IPS-11a (cell line): Measurements from ENCODE around the gene AIMP2.
"Not testable (repeated sequence)": the region's sequence is repeated elsewhere in the genome, so short reads cannot be mapped to it uniquely, and the experiment has no call there.

Source experiments
- H3K4me3 ChIP-seq: one replicate; pipeline ENCODE4 v1.5.1; 2013; ENCODE audit warnings: low read depth, low read length, control low read depth

Gene AIMP2

DNA sequence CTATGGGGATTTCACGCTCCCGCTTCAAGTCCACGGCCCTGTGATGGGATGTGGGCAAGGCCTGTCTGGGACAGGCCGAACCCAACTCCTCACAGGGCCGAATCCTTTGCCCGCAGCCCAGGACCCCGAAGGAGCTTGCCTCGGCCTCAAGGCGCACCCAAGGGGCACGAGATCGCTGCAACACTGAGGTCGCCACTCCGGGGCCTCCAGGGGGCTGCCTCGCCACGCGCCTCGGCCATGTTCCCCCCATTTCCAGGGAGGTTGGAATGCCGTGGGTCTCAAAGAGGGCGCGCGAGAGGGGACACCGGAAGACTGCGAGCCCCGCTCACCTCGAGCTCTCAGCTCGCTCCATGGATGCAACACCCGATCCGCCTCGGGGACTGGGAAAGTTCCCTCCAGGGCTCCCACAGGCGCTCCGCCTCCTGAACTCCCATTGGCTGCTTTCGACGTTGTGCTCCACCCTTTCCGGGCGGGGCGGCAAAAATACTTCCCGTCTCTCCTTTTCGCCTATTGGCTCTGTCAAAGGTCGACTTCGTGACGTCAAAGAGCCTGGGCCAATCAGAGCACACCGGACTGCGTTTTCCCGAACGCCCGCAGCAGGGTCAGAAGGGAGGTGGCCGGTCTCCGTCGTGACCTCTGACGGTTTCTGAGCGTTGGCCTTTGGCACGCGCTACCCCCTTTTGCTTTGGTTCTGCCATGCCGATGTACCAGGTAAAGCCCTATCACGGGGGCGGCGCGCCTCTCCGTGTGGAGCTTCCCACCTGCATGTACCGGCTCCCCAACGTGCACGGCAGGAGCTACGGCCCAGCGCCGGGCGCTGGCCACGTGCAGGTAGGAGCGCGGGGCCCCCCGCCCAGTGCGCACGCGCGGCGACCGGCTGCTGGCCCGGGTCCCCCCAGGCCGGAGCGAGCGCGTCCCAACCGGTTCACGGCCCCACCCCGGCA lies at the start of gene AIMP2, which contains the start of gene PMS2:
TSS of gene AIMP2 (plus strand) at position 605 of the 944 bp plus-strand sequence. CDS start at position 697, 92 bp downstream.
TSS of gene PMS2 (minus strand) at position 382 of the 944 bp plus-strand sequence. CDS start at position 352, 30 bp downstream.
- peak within 1 kb of the TSS; percentile 86 for H3K4me3 ChIP-seq

DNA sequence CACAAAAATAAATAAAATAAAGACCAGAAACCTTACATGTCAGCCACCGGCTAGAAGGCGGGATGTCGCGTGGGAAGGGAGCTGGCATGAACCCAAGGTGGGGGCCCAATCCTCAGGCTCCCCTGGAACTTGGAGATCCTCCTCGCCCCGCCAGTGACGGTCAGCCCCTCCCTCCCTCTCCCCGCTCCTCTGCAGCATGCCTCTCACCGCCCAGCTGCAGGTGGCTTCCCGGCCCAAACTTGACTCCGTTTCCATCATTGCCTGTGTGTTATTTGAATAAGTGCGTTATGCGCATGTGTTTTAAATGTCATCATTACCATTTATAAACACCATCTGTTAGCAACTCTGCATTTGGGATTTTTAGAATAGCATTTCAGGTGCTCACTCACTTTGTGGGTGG lies 45.9 kb upstream of the AIMP2 start:
- not testable (repeated sequence) for H3K4me3 ChIP-seq

DNA sequence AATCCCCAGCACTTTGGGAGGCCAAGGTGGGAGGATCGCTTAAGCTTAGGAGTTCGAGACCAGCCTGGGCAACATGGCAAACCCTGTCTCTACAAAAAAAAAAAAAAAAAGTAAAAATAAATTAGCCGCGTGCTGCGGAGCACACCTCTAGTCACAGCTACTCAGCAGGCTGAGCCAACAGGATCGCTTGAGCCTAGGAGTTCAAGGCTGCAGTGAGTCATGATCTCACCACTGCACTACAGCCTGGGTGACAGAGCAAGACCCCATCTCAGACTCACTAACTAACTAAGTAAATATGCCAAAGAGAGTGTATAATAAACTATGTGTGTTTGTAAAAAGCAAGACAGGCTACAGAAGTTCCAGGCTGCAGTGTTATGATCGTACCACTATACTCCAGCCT lies 45.3 kb upstream of the AIMP2 start:
- H3K4me3 ChIP-seq = not testable (repeated sequence)

DNA sequence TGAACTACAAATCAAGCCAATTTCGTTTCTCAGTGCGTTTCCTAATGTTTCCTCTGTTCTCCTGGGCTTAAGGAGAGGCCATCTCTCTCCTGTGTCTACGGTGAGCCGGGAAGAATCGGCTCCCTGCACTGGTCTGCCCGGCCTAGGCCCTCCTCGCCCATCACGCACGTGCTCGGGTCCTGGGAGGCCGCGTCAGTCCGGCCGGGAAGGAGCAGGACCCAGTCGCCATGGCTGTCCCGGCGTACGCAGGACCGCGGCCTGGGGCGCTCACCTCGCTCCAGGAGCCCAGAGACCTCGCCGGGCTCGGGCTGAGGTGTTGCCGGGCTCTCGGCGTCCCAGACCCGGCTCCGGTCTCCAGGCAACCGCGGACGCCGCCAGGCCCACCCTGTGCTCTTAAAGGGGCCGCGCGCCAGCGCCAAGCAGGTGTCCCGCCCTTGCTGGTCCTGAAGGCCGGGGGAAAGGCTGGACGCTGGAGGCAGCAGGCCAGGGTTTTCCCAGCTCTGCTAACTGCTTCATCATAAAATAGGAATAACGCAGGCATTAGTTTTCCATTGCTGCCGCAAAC lies 38.6 kb upstream of the AIMP2 start, which contains the start of gene RSPH10B:
TSS of gene RSPH10B (minus strand) at position 343 of the 565 bp plus-strand sequence. CDS start 3,573 bp downstream, outside the sequence.
- not testable (repeated sequence) for H3K4me3 ChIP-seq

DNA sequence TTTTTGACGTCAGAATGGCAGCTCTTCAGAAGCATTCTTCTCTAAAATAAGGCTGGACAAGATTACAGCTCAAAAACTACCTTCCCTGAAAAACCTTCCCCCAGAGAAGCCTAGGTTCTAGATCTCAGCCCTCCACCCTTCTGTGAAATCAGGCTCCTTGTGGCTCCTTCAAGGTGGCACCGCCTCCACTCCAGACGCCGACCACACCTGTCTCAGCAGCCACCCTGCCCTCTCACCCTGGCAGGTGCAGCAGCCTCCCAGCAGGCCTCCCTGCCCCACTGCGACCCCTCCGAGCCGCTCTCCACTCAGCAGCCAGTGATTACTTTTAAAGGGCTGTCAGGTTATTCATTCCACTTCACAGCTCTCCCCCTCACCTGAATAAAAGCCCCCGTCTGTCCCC lies 35.5 kb upstream of the AIMP2 start:
- H3K4me3 ChIP-seq = not testable (repeated sequence)

DNA sequence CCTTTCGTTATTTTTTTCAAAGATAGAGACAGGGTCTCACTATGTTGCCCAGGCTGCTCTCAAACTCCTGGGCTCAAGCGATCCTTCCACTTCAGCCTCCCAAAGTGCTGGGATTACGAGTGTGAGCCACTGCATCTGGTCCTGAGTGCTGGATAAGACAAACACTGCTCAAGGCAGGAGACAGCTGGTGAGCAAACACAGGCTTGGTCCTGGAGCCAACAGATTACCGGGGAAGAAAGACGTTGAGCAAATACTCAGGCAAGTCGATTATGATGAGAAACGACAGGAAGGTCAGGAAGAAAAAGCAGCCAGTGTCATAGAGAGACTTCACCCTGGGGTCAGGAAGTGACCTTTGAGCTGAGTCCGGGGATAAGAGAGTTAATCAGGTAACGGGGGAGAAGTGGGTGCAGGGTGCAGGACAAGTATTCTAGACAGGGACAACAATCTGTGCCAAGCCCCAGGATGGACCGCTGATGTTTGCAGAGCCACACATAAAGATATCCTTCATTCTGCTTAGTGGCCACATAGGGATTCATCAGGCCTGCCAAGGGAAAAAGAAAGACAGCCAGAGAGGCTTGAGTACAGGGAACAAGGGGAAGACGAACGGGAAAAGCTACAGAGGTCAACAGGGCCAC lies 29.3 kb upstream of the AIMP2 start:
- not testable (repeated sequence) for H3K4me3 ChIP-seq

DNA sequence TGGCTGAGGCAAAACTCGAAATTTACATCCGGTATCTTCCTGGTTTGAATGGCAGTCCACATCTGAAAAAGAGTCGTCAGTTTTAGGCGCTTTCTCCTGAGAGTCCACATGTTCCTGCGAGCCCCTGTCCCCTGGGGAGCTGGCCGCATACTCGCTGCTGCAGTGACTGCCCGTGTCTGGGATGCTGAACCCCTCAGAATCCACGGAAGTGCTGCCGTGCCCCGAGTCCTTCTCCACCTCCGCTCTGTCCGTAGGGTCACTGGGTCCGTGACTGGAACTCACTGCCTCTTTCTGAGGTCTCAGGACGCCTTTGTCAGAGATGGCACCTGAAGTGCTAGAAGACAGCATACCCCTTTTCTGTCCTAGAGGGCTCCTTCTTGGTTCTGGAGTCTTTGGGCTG lies 22.0 kb upstream of the AIMP2 start:
- not testable (repeated sequence) for H3K4me3 ChIP-seq

DNA sequence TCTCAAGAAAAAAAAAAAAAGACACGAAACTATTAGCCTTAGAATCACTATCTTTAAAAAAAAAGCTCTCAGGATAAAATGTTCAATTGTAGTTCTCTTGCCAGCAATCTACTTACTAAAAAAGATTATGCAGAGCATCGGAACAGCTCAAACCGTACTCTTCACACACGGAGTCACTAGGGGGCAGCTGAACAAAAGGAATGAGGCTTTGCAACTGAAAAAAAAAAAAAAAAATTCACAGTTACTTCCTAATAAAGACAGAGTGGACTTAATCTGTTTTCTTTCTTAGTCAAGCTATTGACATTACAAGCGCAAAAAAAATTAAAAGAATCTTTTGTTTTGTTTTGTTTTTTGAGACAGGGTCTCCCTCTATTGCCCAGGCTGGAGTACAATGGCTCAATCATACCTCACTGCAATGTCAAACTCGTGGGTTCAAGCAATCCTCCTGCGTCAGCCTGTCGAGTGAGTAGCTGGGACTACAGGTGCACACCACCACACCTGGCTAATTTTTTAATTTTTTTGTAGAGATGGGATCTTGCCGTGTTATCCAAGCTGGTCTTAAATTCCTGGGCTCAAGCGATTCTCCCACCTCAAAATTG lies 11.8 kb upstream of the AIMP2 start:
- H3K4me3 ChIP-seq = no peak overlapping the region

DNA sequence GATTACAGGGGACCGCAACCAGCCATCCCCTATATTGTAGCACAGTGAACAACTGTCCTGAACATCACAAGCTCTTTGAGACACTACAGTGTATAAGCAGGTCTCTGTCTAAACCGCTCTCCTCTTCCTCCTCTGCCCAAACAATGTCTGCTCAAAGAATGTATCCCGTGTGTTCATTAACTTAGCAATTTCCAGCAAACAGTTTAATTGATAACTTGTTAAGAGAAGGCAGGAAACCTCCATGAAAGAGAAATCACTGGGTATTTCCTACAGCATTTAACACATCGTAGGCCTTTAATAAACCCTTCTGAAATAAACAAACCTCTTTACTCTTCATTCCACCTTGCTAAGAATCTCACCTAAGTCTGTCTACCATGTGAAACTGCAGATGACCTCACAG lies 1.7 kb upstream of the AIMP2 start:
- H3K4me3 ChIP-seq = no peak overlapping the region

DNA sequence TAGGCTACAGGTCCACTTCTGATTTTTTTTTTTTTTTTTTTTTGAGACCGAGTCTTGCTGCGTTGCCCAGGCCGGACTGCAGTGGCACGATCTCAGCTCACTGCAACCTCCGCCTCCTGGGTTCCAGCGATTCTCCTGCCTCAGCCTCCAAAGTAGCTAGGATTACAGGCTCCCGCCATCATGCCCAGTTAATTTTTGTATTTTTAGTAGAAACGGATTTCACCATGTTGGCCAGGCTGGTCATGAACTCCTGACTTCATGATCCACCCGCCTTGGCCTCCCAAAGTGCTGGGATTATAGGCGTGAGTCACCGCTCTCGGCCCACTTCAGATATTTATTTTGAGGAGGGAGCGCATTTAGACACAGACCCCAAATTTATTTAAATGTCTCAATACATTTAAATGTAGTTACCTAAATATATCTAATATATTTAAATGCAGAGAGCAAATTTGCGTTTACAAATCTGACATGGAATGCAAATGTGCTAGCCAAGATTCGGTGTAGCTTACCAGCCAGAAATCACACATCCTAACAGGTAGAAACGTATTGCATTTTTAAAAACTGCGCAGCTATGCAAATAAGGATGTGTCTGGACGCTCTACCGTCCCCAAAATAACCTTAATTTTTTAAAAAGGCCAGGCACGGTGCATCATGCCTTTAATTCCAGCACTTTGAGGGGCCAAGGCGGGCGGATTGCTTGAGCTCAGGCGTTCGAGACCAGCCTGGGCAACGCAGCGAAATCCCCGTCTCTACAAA lies 1.1 kb upstream of the AIMP2 start:
- H3K4me3 ChIP-seq = peak overlapping the region; percentile 86

DNA sequence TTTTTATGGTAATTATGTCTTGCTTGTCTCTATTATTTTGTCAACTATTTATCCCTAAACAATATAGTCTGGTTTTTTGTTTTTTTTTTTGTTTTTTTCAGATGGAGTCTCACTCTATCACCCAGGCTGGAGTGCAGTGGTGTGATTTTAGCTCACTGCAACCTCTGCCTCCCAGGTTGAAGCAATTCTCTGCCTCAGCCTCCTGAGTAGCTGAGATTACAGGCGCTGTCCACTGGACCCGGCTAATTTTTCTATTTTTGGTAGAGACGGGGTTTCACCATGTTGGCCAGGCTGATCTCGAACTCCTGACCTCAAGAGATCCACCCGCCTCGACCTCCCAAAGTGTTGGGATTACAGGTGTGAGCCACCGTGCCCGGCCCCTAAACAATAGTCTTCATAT lies 1.3 kb downstream of the AIMP2 start:
- H3K4me3 ChIP-seq = not testable (repeated sequence)

DNA sequence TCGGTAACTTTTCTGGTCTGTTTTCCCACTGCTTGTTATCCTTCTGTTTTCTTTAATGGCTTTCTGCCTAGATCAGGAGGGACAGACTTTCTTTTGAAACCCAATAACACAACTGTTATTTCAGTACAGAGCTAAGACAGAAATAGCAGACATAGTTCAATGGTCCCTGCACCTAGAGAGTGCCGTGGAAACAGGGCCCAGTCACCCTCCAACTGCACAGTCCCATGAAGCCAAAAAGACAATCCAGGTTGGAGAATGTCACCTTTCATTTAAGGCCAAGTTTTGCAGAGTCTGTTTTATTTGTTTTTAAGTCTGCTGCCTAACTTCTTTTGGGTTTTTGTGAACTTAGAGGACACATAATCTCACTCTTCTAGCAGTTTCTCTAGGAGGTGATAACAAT lies 2.5 kb downstream of the AIMP2 start:
- H3K4me3 ChIP-seq = no peak overlapping the region

DNA sequence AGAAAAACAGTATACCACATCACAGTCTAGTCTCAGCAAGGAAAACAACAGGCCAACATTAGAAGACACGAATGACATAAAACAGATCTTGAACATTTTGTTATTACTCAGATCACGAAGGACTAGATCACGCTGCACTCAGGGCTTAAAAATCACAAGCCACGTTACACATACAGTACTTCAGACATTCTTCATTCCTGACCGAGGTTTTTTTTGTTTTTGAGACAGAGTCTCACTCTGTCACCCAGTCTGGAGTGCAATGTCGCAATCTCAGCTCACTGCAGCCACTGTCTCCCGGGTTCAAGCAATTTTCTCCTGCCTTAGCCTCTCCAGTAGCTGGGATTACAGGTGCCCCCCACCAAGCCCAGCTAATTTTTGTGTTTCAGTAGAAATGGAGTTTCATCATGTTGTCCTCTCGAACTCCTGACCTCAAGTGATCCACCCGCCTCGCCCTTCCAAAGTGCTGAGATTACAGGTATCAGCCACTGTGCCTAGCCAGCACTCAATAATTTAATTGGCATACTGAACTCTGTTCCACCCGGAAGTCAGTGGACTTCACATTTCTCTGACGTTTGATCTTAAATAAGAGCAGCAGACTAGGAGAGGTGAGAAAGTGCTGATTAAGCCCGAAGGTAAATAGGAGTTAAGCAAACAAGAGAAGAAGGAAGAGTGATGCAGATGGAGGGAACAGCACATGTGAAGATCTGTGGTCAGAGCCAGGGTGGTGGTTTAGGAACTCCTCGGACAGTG lies 3.5 kb downstream of the AIMP2 start:
- no peak overlapping the region for H3K4me3 ChIP-seq

DNA sequence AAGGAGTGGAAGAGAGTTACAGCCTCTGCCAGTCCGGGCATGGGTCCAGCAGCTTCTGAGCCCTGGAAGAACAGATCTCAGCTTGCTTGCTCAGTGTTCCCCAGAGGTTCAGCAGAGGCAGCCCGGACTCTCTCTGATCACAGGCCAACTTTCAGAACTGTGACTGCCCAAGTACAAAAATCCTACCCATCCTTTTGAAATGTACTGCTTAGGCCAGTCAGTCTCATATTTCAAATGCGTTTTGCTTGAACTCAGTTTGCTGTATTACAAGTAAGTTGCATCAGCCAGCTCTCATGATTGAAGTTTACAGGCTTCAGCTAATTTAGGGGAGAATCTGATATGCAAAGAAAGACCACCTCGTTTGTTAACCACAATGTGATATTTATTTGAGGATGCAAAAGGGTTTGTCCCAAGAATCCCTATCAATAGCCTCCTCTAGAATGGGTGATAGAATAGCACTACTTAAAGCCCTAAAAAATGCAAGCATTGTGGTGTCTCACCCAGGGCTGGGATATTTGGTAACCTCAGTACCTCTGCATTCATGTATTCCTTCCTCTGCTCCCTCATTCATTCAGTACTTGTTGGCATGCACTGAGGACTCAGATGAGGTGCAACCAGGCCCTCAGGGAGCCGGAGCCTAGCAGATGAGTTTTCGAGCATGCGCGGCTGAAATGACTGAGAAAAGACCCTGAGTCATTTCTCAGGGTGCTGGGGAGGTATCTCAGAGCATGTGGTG lies 7.0 kb downstream of the AIMP2 start:
- H3K4me3 ChIP-seq = no peak overlapping the region

DNA sequence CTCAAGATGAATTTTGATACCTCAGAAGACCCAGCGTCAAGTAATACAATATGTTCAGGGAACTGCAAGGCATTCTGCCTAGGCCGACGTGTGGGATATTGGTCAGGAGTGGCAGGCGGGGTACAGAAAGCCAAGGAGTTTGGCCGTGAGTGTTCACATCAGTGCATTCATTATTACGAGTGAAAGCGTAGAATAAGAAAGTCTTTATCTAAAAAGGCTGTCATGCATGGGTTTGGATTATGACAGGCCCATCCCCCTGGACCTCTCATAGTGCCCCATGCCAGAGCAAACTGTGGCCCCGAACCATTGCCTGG lies 7.5 kb downstream of the AIMP2 start:
- no peak overlapping the region for H3K4me3 ChIP-seq

DNA sequence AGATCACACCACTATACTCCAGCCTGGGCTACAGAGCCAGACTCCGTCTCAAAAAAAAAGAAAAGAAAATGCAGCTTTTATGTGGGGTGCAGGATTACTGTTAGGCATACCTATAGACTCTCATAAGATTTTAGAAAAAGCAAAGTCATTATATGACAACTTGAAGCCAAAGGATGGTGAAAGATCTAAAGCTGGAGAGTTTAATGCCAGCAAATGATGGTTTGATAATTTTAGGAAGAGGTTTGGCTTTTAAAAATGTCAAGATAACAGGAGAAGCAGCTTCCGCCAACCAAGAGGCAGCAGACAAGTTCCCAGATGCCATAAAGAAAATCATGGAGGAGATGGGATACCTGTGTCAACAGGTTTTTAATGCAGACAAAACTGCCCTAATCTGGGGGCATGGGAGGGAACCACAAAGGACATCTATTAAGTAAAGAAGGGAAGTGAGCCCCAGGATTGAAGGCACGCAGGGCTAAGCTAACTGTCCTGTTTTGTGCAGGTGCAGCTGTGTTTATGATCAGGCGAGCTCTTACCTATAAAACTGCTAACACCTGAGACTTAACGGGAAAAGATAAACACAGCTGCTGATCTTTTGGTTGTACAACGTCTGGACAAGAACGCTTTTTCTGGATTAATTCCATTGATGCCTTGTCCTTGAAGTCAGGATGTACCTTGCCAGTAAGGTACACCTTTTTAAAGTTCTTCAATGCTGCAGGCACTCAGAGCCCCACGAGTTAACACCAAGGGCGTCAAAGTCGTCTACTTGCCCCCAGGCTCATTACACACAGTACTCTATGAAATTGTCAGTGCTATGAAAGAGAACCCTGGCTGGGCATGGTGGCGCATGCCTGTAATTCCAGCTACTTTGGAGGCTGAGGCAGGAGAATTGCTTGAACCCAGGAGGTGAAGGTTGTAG lies 11.6 kb downstream of the AIMP2 start:
- no peak overlapping the region for H3K4me3 ChIP-seq

DNA sequence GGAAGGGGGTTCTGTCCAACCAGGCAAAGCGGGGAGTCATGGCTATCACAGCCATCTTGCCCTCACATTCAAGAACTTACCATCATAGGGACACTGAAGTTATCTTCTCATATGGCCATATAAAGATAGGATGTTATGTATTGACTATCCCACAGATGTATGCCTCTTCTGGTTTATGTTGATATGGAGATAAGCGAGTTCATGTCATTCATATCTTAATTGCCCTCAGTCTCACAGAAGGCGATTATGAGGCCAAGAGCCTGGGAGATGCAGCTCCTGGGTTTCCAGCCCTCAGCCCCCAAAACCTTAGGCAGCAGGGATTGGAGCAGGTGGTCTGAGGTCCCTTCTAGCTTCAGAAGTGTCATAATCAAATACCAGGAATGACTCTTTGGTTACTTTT lies 13.6 kb downstream of the AIMP2 start:
- H3K4me3 ChIP-seq = no peak overlapping the region

DNA sequence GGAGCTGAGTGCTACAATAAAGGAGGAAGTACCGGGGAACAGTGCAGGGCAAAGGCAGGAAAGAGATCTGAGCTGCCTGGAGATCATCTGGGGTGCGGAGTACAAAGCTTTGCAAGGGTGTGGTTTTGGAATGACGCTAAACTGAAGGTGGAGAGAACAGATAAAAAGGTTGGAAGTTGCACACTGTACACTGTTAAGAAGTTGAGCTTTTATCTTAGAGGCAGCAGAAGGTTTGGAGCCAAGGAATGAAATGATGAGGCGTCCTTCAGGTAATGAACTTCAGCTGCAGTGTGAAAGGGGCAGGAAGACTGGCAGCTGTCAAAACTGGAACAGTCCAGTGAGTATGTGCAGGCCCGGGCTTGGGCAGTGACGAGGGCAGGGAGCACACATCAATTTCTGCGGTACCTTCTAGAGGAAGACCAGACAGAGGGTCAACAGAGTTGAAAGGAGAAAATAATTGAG lies 14.9 kb downstream of the AIMP2 start:
- no peak overlapping the region for H3K4me3 ChIP-seq
